GM12878 (cell line): ENCODE results near the gene PITPNM3. TPM values are rescaled to one million over a fixed set of nuclear protein-coding genes. Genes with fewer than 3 reads are reported as not detected.

Source experiments
- ATAC-seq: fragments of 200-7000 bp; cut with Tn5 transposase; 3 replicates; pipeline ENCODE4 v1.9.1; 2020; ENCODE audit warnings: mild to moderate bottlenecking, moderate library complexity
- BruUV-seq: library from RNA; stranded (reverse); fragments of 400-500 nt; replicated peaks from 2 replicates; lab custom pipeline; 2021; lab: Mats Ljungman, UMichigan
- CTCF ChIA-PET: fragments of 300-600 bp; sonication (Branson Sonifier 250); formaldehyde crosslinking; extraction: SDS; loops from one replicate; lab custom pipeline; 2021; ENCODE audit warnings: inconsistent platforms; lab: Yijun Ruan, JAX
- POLR2A ChIA-PET: fragments of 350-600 bp; formaldehyde crosslinking; extraction: SDS; loops from one replicate; lab custom pipeline; 2021; ENCODE audit warnings: inconsistent platforms; lab: Charles Lee
- RAD21 ChIA-PET: fragments of 300-600 bp; sonication (Branson Sonifier 250); formaldehyde crosslinking; loops from one replicate; lab custom pipeline; 2023; ENCODE audit warnings: antibody characterized with exemption; ENCODE audit not compliant: unreplicated experiment; lab: Charles Lee
- SMC1A ChIA-PET: fragments of 300-600 bp; sonication (Branson Sonifier 250); formaldehyde crosslinking; loops from one replicate; lab custom pipeline; 2023; ENCODE audit not compliant: unreplicated experiment, uncharacterized antibody; lab: Charles Lee
- DNase-seq: peaks from one replicate; pipeline ENCODE4 v3.0.0-alpha.2; 2011; ENCODE audit warnings: low read depth, low spot score
- FAIRE-seq: peaks from 3 replicates; lab custom pipeline; 2011; peaks lifted over from hg19 to GRCh38; lab: Jason Lieb, UNC
- H2AFZ ChIP-seq: 2 replicates; pipeline ENCODE4 v1.6.0; 2011; ENCODE audit warnings: low read depth, low read length, control low read depth; ENCODE audit not compliant: control insufficient read depth
- H3K27ac ChIP-seq: 2 replicates; pipeline ENCODE4 v1.5.1; 2011; ENCODE audit warnings: control low read depth; ENCODE audit not compliant: control insufficient read depth, insufficient read depth
- H3K27me3 ChIP-seq, 2 experiments: replicated peaks in 1 of 2; 2 replicates each; pipeline versions ENCODE4 v1.6.0 to v1.6.1; 2011; ENCODE audit warnings: low read length in 1 of 2; ENCODE audit not compliant: control insufficient read depth in 2 of 2, insufficient read depth in 2 of 2
- H3K36me3 ChIP-seq, 2 experiments: 2 replicates each; pipeline ENCODE4 v1.5.1; 2011; ENCODE audit warnings: low read length in 1 of 2; ENCODE audit not compliant: control insufficient read depth in 2 of 2, insufficient read depth in 2 of 2
- H3K4me1 ChIP-seq: 2 replicates; pipeline ENCODE4 v1.6.1; 2011; ENCODE audit warnings: mild to moderate bottlenecking, low read length, moderate library complexity, mixed read lengths; ENCODE audit not compliant: control insufficient read depth, insufficient read depth
- H3K4me2 ChIP-seq: 2 replicates; pipeline ENCODE4 v1.6.0; 2011; ENCODE audit warnings: control low read depth; ENCODE audit not compliant: control insufficient read depth, insufficient read depth
- H3K4me3 ChIP-seq: fragments of 200-600 bp; sonication (generic); 2 replicates; pipeline ENCODE4 v1.5.1; 2016
- H3K79me2 ChIP-seq: 2 replicates; pipeline ENCODE4 v1.6.0; 2011; ENCODE audit warnings: low read length; ENCODE audit not compliant: control insufficient read depth, insufficient read depth
- H3K9ac ChIP-seq: 2 replicates; pipeline ENCODE4 v1.8.0; 2011; ENCODE audit warnings: low read length, control low read depth, mixed read lengths; ENCODE audit not compliant: control insufficient read depth, insufficient read depth
- H3K9me3 ChIP-seq: replicated peaks from 3 replicates; pipeline ENCODE4 v1.5.1; 2011; ENCODE audit warnings: mild to moderate bottlenecking, low read length; ENCODE audit not compliant: control insufficient read depth, insufficient read depth
- H4K20me1 ChIP-seq: 2 replicates; pipeline ENCODE4 v1.6.0; 2011; ENCODE audit not compliant: control insufficient read depth, insufficient read depth
- BACH1 ChIP-seq: fragments of 450-650 bp; IDR thresholded peaks from 2 replicates; pipeline ENCODE4 v1.6.1; 2017; ENCODE audit warnings: mild to moderate bottlenecking, borderline replicate concordance
- CBFB ChIP-seq: IDR thresholded peaks from 2 replicates; pipeline ENCODE4 v1.6.1; 2016; ENCODE audit warnings: antibody characterized with exemption, low read depth
- CBX5 ChIP-seq: sonication (generic); IDR thresholded peaks from 2 replicates; pipeline ENCODE4 v1.6.1; 2016; ENCODE audit warnings: low read depth, moderate library complexity, mild to moderate bottlenecking, inconsistent platforms
- FOS ChIP-seq: IDR thresholded peaks from 3 replicates; pipeline ENCODE4 v1.6.1; 2011; ENCODE audit warnings: borderline replicate concordance; ENCODE audit not compliant: insufficient read length; ENCODE audit errors: extremely low read depth
- HDAC2 ChIP-seq: fragments of 200-600 bp; sonication (generic); IDR thresholded peaks from 2 replicates; pipeline ENCODE4 v1.6.1; 2017
- KDM1A ChIP-seq: fragments of 200-600 bp; sonication (generic); IDR thresholded peaks from 2 replicates; pipeline ENCODE4 v1.6.1; 2016; ENCODE audit warnings: borderline replicate concordance
- MEF2B ChIP-seq: fragments of 450-650 bp; IDR thresholded peaks from 2 replicates; pipeline ENCODE4 v1.6.1; 2018; ENCODE audit warnings: mild to moderate bottlenecking, moderate library complexity; ENCODE audit not compliant: partially characterized antibody, poor library complexity, severe bottlenecking
- MTA3 ChIP-seq: IDR thresholded peaks from 2 replicates; pipeline ENCODE4 v1.6.1; 2012; ENCODE audit warnings: low read length, inconsistent platforms, borderline replicate concordance
- NR2F1 ChIP-seq: fragments of 450-650 bp; conservative IDR thresholded peaks from 2 replicates; pipeline ENCODE4 v1.6.1; 2017; ENCODE audit warnings: mild to moderate bottlenecking
- PAX5 ChIP-seq: IDR thresholded peaks from 2 replicates; pipeline ENCODE4 v1.6.1; 2011; ENCODE audit warnings: low read depth, low read length, borderline replicate concordance
- PAX8 ChIP-seq: fragments of 450-650 bp; IDR thresholded peaks from 2 replicates; pipeline ENCODE4 v1.6.1; 2017; ENCODE audit warnings: mild to moderate bottlenecking, moderate library complexity
- RFX5 ChIP-seq: IDR thresholded peaks from 2 replicates; pipeline ENCODE4 v1.6.1; 2011; ENCODE audit warnings: low read depth, low read length, improper control_type of control experiment
- RUNX3 ChIP-seq: IDR thresholded peaks from 2 replicates; pipeline ENCODE4 v1.6.1; 2012; ENCODE audit warnings: low read length, inconsistent platforms
- SMC3 ChIP-seq: IDR thresholded peaks from 2 replicates; pipeline ENCODE4 v1.6.1; 2011; ENCODE audit warnings: low read length, improper control_type of control experiment, borderline replicate concordance
- SUPT20H ChIP-seq: IDR thresholded peaks from 2 replicates; pipeline ENCODE4 v1.6.1; 2011; ENCODE audit warnings: low read depth, mild to moderate bottlenecking, low read length, moderate library complexity, borderline replicate concordance; ENCODE audit not compliant: control insufficient read depth
- ZNF217 ChIP-seq: fragments of 450-650 bp; IDR thresholded peaks from 2 replicates; pipeline ENCODE4 v1.6.1; 2017; ENCODE audit warnings: antibody characterized with exemption, mild to moderate bottlenecking
- ZNF274 ChIP-seq: IDR thresholded peaks from one replicate; pipeline ENCODE4 v1.8.0; 2011; ENCODE audit not compliant: insufficient read length, insufficient read depth
- ZSCAN29 ChIP-seq: fragments of 450-650 bp; IDR thresholded peaks from 2 replicates; pipeline ENCODE4 v1.6.1; 2017; ENCODE audit warnings: mild to moderate bottlenecking, moderate library complexity
- WGBS: methylation state at CpG from one replicate; pipeline ENCODE4 v1.1.6; 2016; ENCODE audit warnings: low lambda C conversion rate; ENCODE audit not compliant: insufficient replicate concordance, insufficient coverage; ENCODE audit errors: missing lambda C conversion rate; 5-methylcytosine and 5-hydroxymethylcytosine counted together
- in situ Hi-C: fragments of 300-500 bp; cut with MboI; formaldehyde crosslinking; loops from 9 replicates; pipeline ENCODE4 v1.14.3; 2018; ENCODE audit warnings: mixed read lengths
- intact Hi-C: fragments of 100-400 bp; cut with micrococcal nuclease; formaldehyde crosslinking; loops from one replicate; pipeline ENCODE4 v1.14.2; 2022; ENCODE audit not compliant: unreplicated experiment
- polyA plus RNA-seq, 11 experiments: library from polyadenylated mRNA; depleted of rRNA in 4 of 11; unstranded in 6 of 11; stranded (reverse) in 5 of 11; fragments of >200 nt; fragmentation: Nextera tagmentation in 4 of 11; fragmentation: Illumina TruSeq in 1 of 11; extraction: Ambion mirVana in 4 of 11; extraction: Trizol in 1 of 11; gene quantifications; 1 replicate in 1 of 11; 2 replicates in 10 of 11; pipeline versions ENCODE4 v1.2.1 to v1.2.3, GENCODE V29; 2011 to 2016; ENCODE audit warnings: inconsistent platforms in 2 of 11, missing spikeins in 2 of 11, low read depth in 1 of 11
- total RNA-seq, 4 experiments: library from RNA; depleted of rRNA in 3 of 4; stranded (reverse); fragments of >200 nt in 3 of 4; fragmentation: Illumina TruSeq in 1 of 4; extraction: Trizol in 1 of 4; gene quantifications; 2 replicates each; pipeline versions ENCODE4 v1.2.1 to v1.2.3, GENCODE V29; 2013 to 2021

Gene PITPNM3
- total and polyA plus RNA-seq, 10 of the 15 experiments (the other 5 are each of a cell fraction or from before 2014, with no cell fraction given) = 0.02 to 0.49 (median 0.19) TPM; not detected in 1

DNA sequence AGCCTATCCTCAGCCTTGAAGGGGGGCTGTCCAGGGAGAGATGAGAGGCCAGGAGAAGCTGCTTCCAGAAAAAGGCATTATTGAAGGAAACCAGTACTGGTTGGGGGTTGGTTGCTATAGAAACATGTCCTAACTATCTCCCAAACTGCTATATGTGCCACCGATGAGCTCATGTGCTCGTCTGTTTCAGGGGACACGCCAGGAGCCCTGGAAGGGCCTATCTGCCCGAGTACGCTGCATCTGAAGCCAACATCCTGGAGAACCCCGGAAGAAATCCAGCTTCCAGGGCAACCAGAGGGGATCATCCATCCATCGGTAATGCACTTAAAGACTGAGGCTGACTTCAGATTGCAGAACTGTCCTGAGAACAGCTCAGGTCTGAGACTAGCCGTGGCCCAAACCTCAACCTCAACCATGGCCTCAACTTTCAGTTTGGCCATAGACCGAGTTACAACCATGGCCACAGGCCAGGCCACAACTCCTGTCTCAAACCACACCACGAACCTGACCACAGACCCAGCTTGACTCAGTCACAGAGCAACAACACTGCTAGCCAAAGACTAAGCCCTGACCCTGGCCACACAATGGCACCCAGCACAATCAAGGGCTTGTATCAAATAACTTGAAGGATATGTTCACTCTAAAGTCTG, 10.2 kb downstream of the PITPNM3 start:
- Histone ChIP-seq H3K4me1 (peaks cover 15% of the 10 kb centered on the region), H3K9ac (no peak overlapping the region), H3K79me2 (no peaks in the 10 kb centered on the region), H4K20me1 (no peaks in the 10 kb centered on the region)
- ChIA-PET CTCF (no interaction called here), SMC1A (no interaction called here)
- no peak for TF ChIP-seq PAX8
- TF ChIP-seq RUNX3 = peak; percentile 92
- peak; percentile 49; the same call in 1 of the 2 replicates for TF ChIP-seq CBFB
- no peak for TF ChIP-seq ZNF274
- TF ChIP-seq PAX5 = peak; percentile 75; the same call in 1 of the 2 replicates
- TF ChIP-seq, all 136 proteins: peak for 3
- Histone ChIP-seq H3K4me3 (no peak overlapping the region), H3K4me2 (no peak overlapping the region), H3K27ac (no peak overlapping the region), H3K9me3 (no peaks in the 10 kb centered on the region), H3K27me3 (no peaks in the 10 kb centered on the region), H3K36me3 (no peaks in the 10 kb centered on the region), H2AFZ (no peak overlapping the region)
- ATAC-seq (peak; percentile 54), FAIRE-seq (peak; percentile 41), DNase-seq (peak; percentile 8)
- ChIA-PET RAD21 (no interaction called here), POLR2A (no interaction called here)
- no TSS peak for BruUV-seq
- in situ Hi-C loops = no loop called here
- intact Hi-C loops = no loop called here
- WGBS = 42% methylated on average over 10 of the region's 10 CpGs

GRCh38 chr17:6545291-6545690, 11.1 kb downstream of the PITPNM3 start:
- DNase-seq = no peak
- Histone ChIP-seq H3K27ac (no peak overlapping the region), H3K36me3 (no peaks in the 10 kb centered on the region), H2AFZ (no peak overlapping the region), H3K9me3 (no peaks in the 10 kb centered on the region), H3K4me2 (no peak overlapping the region), H3K4me3 (no peak overlapping the region), H3K4me1 (peaks cover 15% of the 10 kb centered on the region), H3K79me2 (no peaks in the 10 kb centered on the region), H3K27me3 (no peaks in the 10 kb centered on the region), H4K20me1 (no peaks in the 10 kb centered on the region), H3K9ac (no peak overlapping the region)
- ATAC-seq = no peak
- 25% methylated on average over 4 of the region's 8 CpGs for WGBS
- FAIRE-seq = no peak
- ChIA-PET CTCF (no interaction called here), POLR2A (no interaction called here), SMC1A (no interaction called here), RAD21 (no interaction called here)
- TF ChIP-seq ZSCAN29 (no peak), FOS (no peak), HDAC2 (no peak), SMC3 (no peak), KDM1A (no peak), BACH1 (no peak), RFX5 (no peak), MTA3 (no peak), CBX5 (no peak), MEF2B (no peak), ZNF217 (no peak), NR2F1 (no peak), SUPT20H (no peak)
- intact Hi-C loops (no loop called here), in situ Hi-C loops (no loop called here)
- no TSS peak for BruUV-seq
